Spinal cord (tissue), 10 donors: Measurements from ENCODE around the gene NFYC. TPM values are rescaled to one million over a fixed set of nuclear protein-coding genes. Genes with fewer than 3 reads are reported as not detected.
A peak's percentile ranks its signal among the peaks of the same experiment; 100 is the strongest.
"Not testable (repeated sequence)": the region's sequence is repeated elsewhere in the genome, so short reads cannot be mapped to it uniquely, and the experiment has no call there.

Source experiments
- DNase-seq, 6 donors: peaks; one replicate each; pipeline versions ENCODE4 v3.0.0 to v3.0.0-alpha.2; 2013 to 2015; ENCODE audit warnings: low spot score in 6 of 6, low read depth in 4 of 6
- H3K27ac ChIP-seq: one replicate; pipeline ENCODE4 v1.5.1; 2013; ENCODE audit warnings: low read depth, low read length, control low read depth
- H3K27me3 ChIP-seq: one replicate; pipeline ENCODE4 v1.6.1; 2013; ENCODE audit warnings: low read length; ENCODE audit not compliant: control insufficient read depth, insufficient read depth
- H3K36me3 ChIP-seq: one replicate; pipeline ENCODE4 v1.6.1; 2013; ENCODE audit warnings: low read length; ENCODE audit not compliant: control insufficient read depth, insufficient read depth
- H3K4me1 ChIP-seq: one replicate; pipeline ENCODE4 v1.6.1; 2013; ENCODE audit warnings: low read length; ENCODE audit not compliant: control insufficient read depth, insufficient read depth
- H3K4me3 ChIP-seq: one replicate; pipeline ENCODE4 v1.5.1; 2013; ENCODE audit warnings: low read depth, low read length, control low read depth
- H3K9me3 ChIP-seq: one replicate; pipeline ENCODE4 v1.6.1; 2013; ENCODE audit warnings: low read length; ENCODE audit not compliant: control insufficient read depth, insufficient read depth
- WGBS: methylation state at CpG from one replicate; pipeline ENCODE4 v1.1.5; 2013; ENCODE audit warnings: missing lambda C conversion rate; ENCODE audit not compliant: insufficient coverage; 5-methylcytosine and 5-hydroxymethylcytosine counted together
- polyA plus RNA-seq, 2 donors: library from polyadenylated mRNA; unstranded; fragments of 120-200 nt; gene quantifications; one replicate each; pipeline ENCODE4 v1.2.1, GENCODE V29; 2013; ENCODE audit not compliant: insufficient read length in 2 of 2
- total RNA-seq, 2 donors: library from RNA; depleted of rRNA in 1 of 2; stranded (reverse); fragments of 120-200 nt in 1 of 2; fragments of >200 nt in 1 of 2; gene quantifications; one replicate each; pipeline versions ENCODE4 v1.2.3 to v1.2.4, GENCODE V29; 2013 to 2014
- donor health status: healthy.

Gene NFYC
- total and polyA plus RNA-seq, 4 donors, result 36.4 to 82.8 (median 59.0) TPM

- Histone ChIP-seq H3K4me3 (no peak overlapping the region), H3K27ac (no peak overlapping the region), H3K4me1 (no peaks in the 10 kb centered on the region), H3K36me3 (no peaks in the 10 kb centered on the region), H3K9me3 (no peaks in the 10 kb centered on the region), H3K27me3 (no peaks in the 10 kb centered on the region)
- no peak for DNase-seq
- 100% methylated on average over 3 of the region's 6 CpGs for WGBS
These were observed 8.3 kb downstream of the NFYC start for GRCh38 chr1:40699787-40700186.

- Histone ChIP-seq H3K27me3 (no peaks in the 10 kb centered on the region), H3K4me1 (no peaks in the 10 kb centered on the region), H3K9me3 (no peaks in the 10 kb centered on the region), H3K27ac (no peak overlapping the region), H3K4me3 (no peak overlapping the region), H3K36me3 (no peaks in the 10 kb centered on the region)
- no peak for DNase-seq
- 70% methylated on average over 2 of the region's 3 CpGs for WGBS
These were observed 10.2 kb downstream of the NFYC start for GRCh38 chr1:40701684-40702083.

- not testable (repeated sequence) for H3K27me3 ChIP-seq, H3K4me1 ChIP-seq, H3K27ac ChIP-seq, DNase-seq, H3K36me3 ChIP-seq, H3K9me3 ChIP-seq, H3K4me3 ChIP-seq
- 98% methylated on average over 6 of the region's 9 CpGs for WGBS
These were observed 11.3 kb downstream of the NFYC start for GRCh38 chr1:40702810-40703209.

- Histone ChIP-seq H3K4me1 (no peaks in the 10 kb centered on the region), H3K9me3 (no peaks in the 10 kb centered on the region), H3K36me3 (no peaks in the 10 kb centered on the region), H3K27me3 (no peaks in the 10 kb centered on the region), H3K27ac (no peak overlapping the region), H3K4me3 (no peak overlapping the region)
- DNase-seq, result no peak
- WGBS, result 89% methylated on average over 1 of the region's 3 CpGs
These were observed 11.8 kb downstream of the NFYC start for GRCh38 chr1:40703316-40703715.

GRCh38 chr1:40704817-40705733 lies 13.6 kb downstream of the NFYC start:
- no peaks in the 10 kb centered on the region for H3K9me3 ChIP-seq
- no peak overlapping the region for H3K27ac ChIP-seq
- H3K4me1 ChIP-seq, result no peaks in the 10 kb centered on the region
- H3K36me3 ChIP-seq, result no peaks in the 10 kb centered on the region
- no peak overlapping the region for H3K4me3 ChIP-seq
- no CpG with 5 or more reads among the region's 3 CpGs for WGBS
- DNase-seq, result no peak
- H3K27me3 ChIP-seq, result no peaks in the 10 kb centered on the region

GRCh38 chr1:40706626-40707025 lies 15.1 kb downstream of the NFYC start:
- DNase-seq, result no peak
- Histone ChIP-seq H3K36me3 (no peaks in the 10 kb centered on the region), H3K27ac (no peak overlapping the region), H3K4me1 (no peaks in the 10 kb centered on the region), H3K27me3 (no peaks in the 10 kb centered on the region), H3K9me3 (no peaks in the 10 kb centered on the region), H3K4me3 (no peak overlapping the region)
- no CpG with 5 or more reads among the region's 4 CpGs for WGBS

- DNase-seq, result peak in 1 of 6 donors; percentile 95
- Histone ChIP-seq H3K4me1 (no peaks in the 10 kb centered on the region), H3K9me3 (no peaks in the 10 kb centered on the region), H3K4me3 (peak overlapping the region; percentile 54), H3K27ac (peak overlapping the region; percentile 62), H3K36me3 (no peaks in the 10 kb centered on the region), H3K27me3 (no peaks in the 10 kb centered on the region)
- WGBS, result 0% methylated on average over 1 of the region's 3 CpGs
These were observed 17.2 kb downstream of the NFYC start for GRCh38 chr1:40708750-40709099.

GRCh38 chr1:40709100-40709801 lies 17.7 kb downstream of the NFYC start:
- peak overlapping the region; percentile 62 for H3K27ac ChIP-seq
- no peaks in the 10 kb centered on the region for H3K27me3 ChIP-seq
- no peaks in the 10 kb centered on the region for H3K4me1 ChIP-seq
- peak; percentile 88 to 99 (median 94) for DNase-seq
- H3K36me3 ChIP-seq, result no peaks in the 10 kb centered on the region
- H3K9me3 ChIP-seq, result no peaks in the 10 kb centered on the region
- WGBS, result 1% methylated on average over 7 of the region's 10 CpGs
- peak overlapping the region; percentile 54 for H3K4me3 ChIP-seq

- no peaks in the 10 kb centered on the region for H3K36me3 ChIP-seq
- H3K27me3 ChIP-seq, result no peaks in the 10 kb centered on the region
- peak in 2 of 6 donors; percentile 8 to 31 for DNase-seq
- 0% methylated on average over 1 of the region's 3 CpGs for WGBS
- H3K4me1 ChIP-seq, result no peaks in the 10 kb centered on the region
- peak overlapping the region; percentile 54 for H3K4me3 ChIP-seq
- peak overlapping the region; percentile 62 for H3K27ac ChIP-seq
- no peaks in the 10 kb centered on the region for H3K9me3 ChIP-seq
These were observed 18.3 kb downstream of the NFYC start for GRCh38 chr1:40709802-40710278.
